GM21737 (cell line): Measurements from ENCODE around the gene HARS1.
A peak's percentile ranks its signal among the peaks of the same experiment; 100 is the strongest.
"Not testable (repeated sequence)": the region's sequence is repeated elsewhere in the genome, so short reads cannot be mapped to it uniquely, and the experiment has no call there.

Experiments
- ATAC-seq: cut with Tn5 transposase; IDR thresholded peaks from one replicate; pipeline ENCODE4 v1.9.1; 2021; ENCODE audit warnings: mild to moderate bottlenecking, moderate library complexity; ENCODE audit not compliant: unreplicated experiment

The HARS1 gene

GRCh38 chr5:140634103-140634502 is 57.1 kb downstream of the HARS1 start:
- ATAC-seq, result no peak

- no peak for ATAC-seq
Measured at GRCh38 chr5:140633501-140633900, 57.7 kb downstream of the HARS1 start.

GRCh38 chr5:140633021-140633471 is 58.1 kb downstream of the HARS1 start, which contains the start of gene CD14:
TSS of gene CD14 (minus strand) at chr5:140633175. CDS start at chr5:140633071, 104 bp downstream.
- ATAC-seq, result no peak

- peak; percentile 45 for ATAC-seq
Measured at GRCh38 chr5:140632366-140633020, 58.7 kb downstream of the HARS1 start.

GRCh38 chr5:140631831-140632365 is 59.3 kb downstream of the HARS1 start:
- peak; percentile 33 for ATAC-seq

GRCh38 chr5:140631036-140631417 is 60.1 kb downstream of the HARS1 start:
- ATAC-seq, result no peak

GRCh38 chr5:140630292-140631035 is 60.7 kb downstream of the HARS1 start:
- ATAC-seq, result no peak

- ATAC-seq, result no peak
Measured at GRCh38 chr5:140628711-140629110, 62.5 kb downstream of the HARS1 start.

- ATAC-seq, result no peak
Measured at GRCh38 chr5:140627972-140628371, 63.2 kb downstream of the HARS1 start.

GRCh38 chr5:140624886-140625285 is 66.3 kb downstream of the HARS1 start:
- ATAC-seq, result not testable (repeated sequence)
